OCI-LY1 (cell line): ENCODE measurements around the gene ELFN2.

Source experiments
- H2AFZ ChIP-seq: fragments of 200-600 bp; sonication (generic), shearing (Covaris generic); 2 replicates; pipeline ENCODE4 v1.6.0; 2014; ENCODE audit warnings: antibody characterized with exemption, mild to moderate bottlenecking, low read length
- H3F3A ChIP-seq: fragments of 200-600 bp; sonication (generic), shearing (Covaris generic); 2 replicates; pipeline ENCODE4 v1.6.0; 2014; ENCODE audit warnings: mild to moderate bottlenecking, antibody characterized with exemption, low read length, moderate library complexity; ENCODE audit not compliant: insufficient read depth
- H3K27ac ChIP-seq: fragments of 200-600 bp; sonication (generic); 2 replicates; pipeline ENCODE4 v1.5.1; 2014; ENCODE audit warnings: low read length, mixed run types, mild to moderate bottlenecking, low read depth; ENCODE audit not compliant: poor library complexity, severe bottlenecking
- H3K27me3 ChIP-seq: fragments of 200-600 bp; sonication (generic); 2 replicates; pipeline ENCODE4 v1.6.0; 2014; ENCODE audit warnings: antibody characterized with exemption, mild to moderate bottlenecking, low read length, moderate library complexity; ENCODE audit not compliant: insufficient read depth
- H3K36me3 ChIP-seq: fragments of 200-600 bp; sonication (generic); 2 replicates; pipeline ENCODE4 v1.6.1; 2014; ENCODE audit warnings: mild to moderate bottlenecking, antibody characterized with exemption, low read length, moderate library complexity, mixed read lengths; ENCODE audit not compliant: insufficient read depth
- H3K4me1 ChIP-seq: fragments of 200-600 bp; sonication (generic); 2 replicates; pipeline ENCODE4 v1.5.1; 2014; ENCODE audit warnings: mild to moderate bottlenecking, low read length, moderate library complexity; ENCODE audit not compliant: insufficient read depth, severe bottlenecking
- H3K4me2 ChIP-seq: fragments of 200-600 bp; sonication (generic), shearing (Covaris generic); 2 replicates; pipeline ENCODE4 v1.6.1; 2014; ENCODE audit warnings: low read length
- H3K4me3 ChIP-seq: fragments of 200-600 bp; sonication (generic); 2 replicates; pipeline ENCODE4 v1.5.1; 2014; ENCODE audit warnings: low read length, low read depth, mild to moderate bottlenecking, mixed read lengths; ENCODE audit not compliant: poor library complexity, severe bottlenecking
- H3K79me2 ChIP-seq: fragments of 200-600 bp; shearing (Covaris generic); 2 replicates; pipeline ENCODE4 v1.6.1; 2016; ENCODE audit warnings: mixed run types, low read length, mixed read lengths; ENCODE audit not compliant: insufficient read depth
- H3K9ac ChIP-seq: fragments of 200-600 bp; sonication (generic), shearing (Covaris generic); 2 replicates; pipeline ENCODE4 v1.6.1; 2014; ENCODE audit warnings: mild to moderate bottlenecking, low read length, mixed read lengths
- H3K9me2 ChIP-seq: fragments of 200-600 bp; sonication (generic), shearing (Covaris generic); 2 replicates; pipeline ENCODE4 v1.6.1; 2014; ENCODE audit warnings: low read depth, mild to moderate bottlenecking, low read length, mixed read lengths
- H3K9me3 ChIP-seq: fragments of 200-600 bp; shearing (Covaris generic); 2 replicates; pipeline ENCODE4 v1.6.1; 2014; ENCODE audit warnings: low read length, mixed read lengths
- H4K20me1 ChIP-seq: fragments of 200-600 bp; sonication (generic), shearing (Covaris generic); 2 replicates; pipeline ENCODE4 v1.6.0; 2016; ENCODE audit warnings: mild to moderate bottlenecking, low read length; ENCODE audit not compliant: insufficient read depth
- EZH2 ChIP-seq: fragments of 200-600 bp; sonication (generic), shearing (Covaris generic); IDR thresholded peaks from 2 replicates; pipeline ENCODE4 v1.8.0; 2017; ENCODE audit warnings: borderline replicate concordance, mixed run types, mild to moderate bottlenecking, antibody characterized with exemption, low read length, moderate library complexity, mixed read lengths
- TF ChIP-seq, protein P1 (sequence below): fragments of 200-600 bp; sonication (generic), shearing (Covaris generic); IDR thresholded peaks from 2 replicates; pipeline ENCODE4 v1.5.1; 2017; ENCODE audit warnings: mild to moderate bottlenecking, antibody characterized with exemption, low read length, moderate library complexity, mixed read lengths

ELFN2 gene

GRCh38 chr22:37455896-37456295 lies 28.6 kb upstream of the ELFN2 start:
- H3K36me3 ChIP-seq: no peaks in the 10 kb centered on the region; the same call in 1 of the 2 replicates
- TF ChIP-seq EZH2: no peak
- TF ChIP-seq, protein P1, sequence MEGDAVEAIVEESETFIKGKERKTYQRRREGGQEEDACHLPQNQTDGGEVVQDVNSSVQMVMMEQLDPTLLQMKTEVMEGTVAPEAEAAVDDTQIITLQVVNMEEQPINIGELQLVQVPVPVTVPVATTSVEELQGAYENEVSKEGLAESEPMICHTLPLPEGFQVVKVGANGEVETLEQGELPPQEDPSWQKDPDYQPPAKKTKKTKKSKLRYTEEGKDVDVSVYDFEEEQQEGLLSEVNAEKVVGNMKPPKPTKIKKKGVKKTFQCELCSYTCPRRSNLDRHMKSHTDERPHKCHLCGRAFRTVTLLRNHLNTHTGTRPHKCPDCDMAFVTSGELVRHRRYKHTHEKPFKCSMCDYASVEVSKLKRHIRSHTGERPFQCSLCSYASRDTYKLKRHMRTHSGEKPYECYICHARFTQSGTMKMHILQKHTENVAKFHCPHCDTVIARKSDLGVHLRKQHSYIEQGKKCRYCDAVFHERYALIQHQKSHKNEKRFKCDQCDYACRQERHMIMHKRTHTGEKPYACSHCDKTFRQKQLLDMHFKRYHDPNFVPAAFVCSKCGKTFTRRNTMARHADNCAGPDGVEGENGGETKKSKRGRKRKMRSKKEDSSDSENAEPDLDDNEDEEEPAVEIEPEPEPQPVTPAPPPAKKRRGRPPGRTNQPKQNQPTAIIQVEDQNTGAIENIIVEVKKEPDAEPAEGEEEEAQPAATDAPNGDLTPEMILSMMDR: no peak
- no peak overlapping the region for H3K9ac ChIP-seq
- no peak overlapping the region for H3K4me3 ChIP-seq
- no peaks in the 10 kb centered on the region for H3K79me2 ChIP-seq
- peaks cover 9% of the 10 kb centered on the region for H3K27me3 ChIP-seq
- no peaks in the 10 kb centered on the region for H3F3A ChIP-seq
- no peak overlapping the region for H3K27ac ChIP-seq
- no peak overlapping the region for H3K4me2 ChIP-seq
- H3K9me2 ChIP-seq: no peaks in the 10 kb centered on the region
- H4K20me1 ChIP-seq: no peaks in the 10 kb centered on the region
- H3K9me3 ChIP-seq: peaks cover 5% of the 10 kb centered on the region; the same call in 1 of the 2 replicates
- no peak overlapping the region for H2AFZ ChIP-seq
- no peaks in the 10 kb centered on the region for H3K4me1 ChIP-seq

DNA sequence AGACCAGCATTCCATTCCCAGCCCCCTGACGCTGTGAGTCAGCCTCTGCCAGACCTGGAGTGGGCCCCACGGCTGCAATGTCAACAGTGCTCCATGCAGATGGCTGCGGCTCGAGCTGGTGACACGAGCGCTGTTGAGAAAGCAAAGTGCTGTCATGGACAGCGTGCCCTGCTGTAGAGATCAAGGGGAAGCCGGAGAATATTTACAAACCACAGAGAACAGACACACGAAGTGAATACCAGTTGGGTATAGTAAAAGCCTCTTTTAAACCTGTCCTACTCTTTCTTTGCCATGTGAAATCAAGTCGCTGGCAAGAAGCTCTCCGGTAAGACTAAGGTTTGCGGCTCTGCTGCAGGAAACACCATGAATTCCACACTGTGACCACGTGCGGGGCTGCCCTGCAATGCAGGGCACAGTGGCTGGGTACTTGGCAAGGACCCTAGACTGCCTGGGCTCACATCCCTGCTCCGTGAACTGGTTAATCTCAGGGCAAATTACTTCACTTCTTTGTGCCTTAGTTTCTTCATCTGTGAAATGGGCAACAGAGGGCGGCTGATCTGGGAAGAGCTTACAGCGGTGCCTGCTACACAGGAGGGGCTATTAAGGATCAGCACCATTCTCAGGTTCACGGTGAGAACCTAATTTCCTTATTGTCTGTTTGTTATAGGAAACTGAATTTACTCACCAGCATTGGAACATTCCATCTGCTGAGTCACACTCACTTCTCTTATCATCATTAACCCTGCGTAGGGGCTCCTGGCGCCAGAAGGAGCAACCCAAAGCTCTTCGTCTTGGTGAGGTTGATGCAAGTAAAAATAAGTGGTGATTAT lies 27.8 kb upstream of the ELFN2 start:
- Histone ChIP-seq H3F3A (no peaks in the 10 kb centered on the region), H3K27ac (no peak overlapping the region), H2AFZ (no peak overlapping the region), H3K4me2 (no peak overlapping the region), H3K36me3 (no peaks in the 10 kb centered on the region; the same call in 1 of the 2 replicates), H3K9me3 (peaks cover 5% of the 10 kb centered on the region; the same call in 1 of the 2 replicates), H3K79me2 (no peaks in the 10 kb centered on the region), H3K9me2 (no peaks in the 10 kb centered on the region), H4K20me1 (no peaks in the 10 kb centered on the region), H3K4me1 (no peaks in the 10 kb centered on the region), H3K27me3 (peaks cover 9% of the 10 kb centered on the region), H3K9ac (no peak overlapping the region), H3K4me3 (no peak overlapping the region)
- TF ChIP-seq EZH2: no peak
- TF ChIP-seq, protein P1: no peak

- Histone ChIP-seq H3K9ac (no peak overlapping the region), H3K27me3 (peaks cover 9% of the 10 kb centered on the region), H2AFZ (no peak overlapping the region), H3F3A (no peaks in the 10 kb centered on the region), H3K9me2 (no peaks in the 10 kb centered on the region), H4K20me1 (no peaks in the 10 kb centered on the region), H3K36me3 (no peaks in the 10 kb centered on the region; the same call in 1 of the 2 replicates), H3K4me1 (no peaks in the 10 kb centered on the region), H3K79me2 (no peaks in the 10 kb centered on the region), H3K9me3 (peaks cover 5% of the 10 kb centered on the region; the same call in 1 of the 2 replicates), H3K4me3 (no peak overlapping the region), H3K4me2 (no peak overlapping the region), H3K27ac (no peak overlapping the region)
- TF ChIP-seq, protein P1: no peak
- TF ChIP-seq EZH2: no peak
These were observed 26.4 kb upstream of the ELFN2 start for GRCh38 chr22:37453696-37454095.
